ENCODE data around the gene COL21A1. TPM values are rescaled to one million over a fixed set of nuclear protein-coding genes. Genes with fewer than 3 reads are reported as not detected.

Gene COL21A1
- total and polyA plus RNA-seq, 2 of the 4 experiments (the other 2 are of a cell fraction) = 0.05 TPM; not detected in 1

- H3K23ac ChIP-seq (ENCODE audit: low read depth, low read length) = no peak overlapping the region
- H2AK9ac ChIP-seq (replicated peaks; ENCODE audit: low read depth, low read length, poor library complexity) = no peak overlapping the region
- intact Hi-C loops (cut with micrococcal nuclease) = no loop called here
- H4K20me1 ChIP-seq (ENCODE audit: insufficient read depth, low read length) = no peaks in the 10 kb centered on the region
- no peak overlapping the region for H2BK120ac ChIP-seq (ENCODE audit: low read depth, low read length)
- no peaks in the 10 kb centered on the region for H3K4me1 ChIP-seq (ENCODE audit: control insufficient read depth, insufficient read depth, low read length)
- H2BK20ac ChIP-seq (ENCODE audit: low read depth, low read length) = no peak overlapping the region
- no peak overlapping the region for H4K8ac ChIP-seq (ENCODE audit: low read depth in 2 of 2, low read length in 2 of 2)
- H3K36me3 ChIP-seq (ENCODE audit: control insufficient read depth, insufficient read depth, low read length) = no peaks in the 10 kb centered on the region
- CTCF ChIA-PET = no interaction called here
- no peak overlapping the region for H3K4ac ChIP-seq (ENCODE audit: low read depth, low read length)
- no peak overlapping the region for H4K91ac ChIP-seq (ENCODE audit: insufficient read depth, low read depth, low read length)
- no peaks in the 10 kb centered on the region for H3K9me1 ChIP-seq (ENCODE audit: insufficient read depth, low read length)
- dilution Hi-C loops (cut with HindIII; ENCODE audit: low sequenced_read_pairs, unreplicated experiment) = no loop called here
- no peak overlapping the region for H4K5ac ChIP-seq (ENCODE audit: low read depth, low read length)
- no peak overlapping the region for H3K56ac ChIP-seq (ENCODE audit: extremely low read depth, insufficient read depth, low read length)
- in situ Hi-C loops (cut with MboI; ENCODE audit: low sequenced_read_pairs) = no loop called here
- no peak overlapping the region for H3K9ac ChIP-seq (ENCODE audit: low read depth, low read length)
- no peaks in the 10 kb centered on the region for H3K9me3 ChIP-seq (ENCODE audit: control insufficient read depth, insufficient read depth, low read length)
- H2AFZ ChIP-seq (replicated peaks; ENCODE audit: low read length, poor library complexity) = no peak overlapping the region
- H2AK5ac ChIP-seq (ENCODE audit: low read depth, low read length) = no peak overlapping the region
- no peak overlapping the region for H3K4me2 ChIP-seq (ENCODE audit: low read depth, low read length)
- TF ChIP-seq SMC3 (IDR thresholded peaks at IDR 0.05; ENCODE audit: low read depth, low read length) (no peak), CEBPB (IDR thresholded peaks at IDR 0.05; ENCODE audit: low read depth, low read length) (no peak), NFE2L2 (IDR thresholded peaks at IDR 0.05; ENCODE audit: low read depth, low read length) (no peak), ELK1 (IDR thresholded peaks at IDR 0.05; ENCODE audit: borderline replicate concordance, low read depth, low read length) (no peak), CHD1 (IDR thresholded peaks at IDR 0.05; ENCODE audit: low read depth, low read length) (no peak), USF2 (IDR thresholded peaks at IDR 0.05; ENCODE audit: low read depth, low read length) (no peak), RFX5 (IDR thresholded peaks at IDR 0.05; ENCODE audit: low read depth, low read length) (no peak), RCOR1 (IDR thresholded peaks at IDR 0.05; ENCODE audit: insufficient replicate concordance, low read length) (no peak), RAD21 (IDR thresholded peaks at IDR 0.05; ENCODE audit: low read length) (no peak), FOS (IDR thresholded peaks at IDR 0.05; ENCODE audit: low read depth, low read length) (no peak), CTCF (conservative IDR thresholded peaks at IDR 0.05; ENCODE audit: low read depth, low read length) (no peak)
- no peak overlapping the region for H3K27ac ChIP-seq (ENCODE audit: insufficient read depth, low read length)
- H3K14ac ChIP-seq (replicated peaks; ENCODE audit: low read depth, low read length) = no peak overlapping the region
- DNase-seq (no peak), ATAC-seq (ENCODE audit: low read depth) (no peak)
- no peak overlapping the region for H3K18ac ChIP-seq (ENCODE audit: low read depth, low read length)
- H3K4me3 ChIP-seq (ENCODE audit: insufficient read depth, low read depth, low read length) = no peak overlapping the region
- H2BK5ac ChIP-seq (ENCODE audit: low read depth, low read length, poor library complexity, severe bottlenecking) = no peak overlapping the region
- POLR2A ChIA-PET (ENCODE audit: unreplicated experiment) = no interaction called here
- no TSS peak for BruUV-seq (replicated peaks)
- no peaks in the 10 kb centered on the region for H3K27me3 ChIP-seq (ENCODE audit: control insufficient read depth, insufficient read depth, low read length)
- no peak overlapping the region for H2BK15ac ChIP-seq (ENCODE audit: low read depth, low read length)
- no peaks in the 10 kb centered on the region for H3K79me1 ChIP-seq (ENCODE audit: low read depth in 1 of 2, low read length in 2 of 2)
Measured at GRCh38 chr6:56214041-56214702, 33.2 kb downstream of the COL21A1 start.

Data from IMR-90 (cell line).